ENCODE results near the gene ANKRD42.

- TF ChIP-seq GATA2 (IDR thresholded peaks at IDR 0.05; ENCODE audit: low read depth, low read length) (no peak), GATA3 (IDR thresholded peaks at IDR 0.05; ENCODE audit: low read depth, low read length) (no peak)
Observed at GRCh38 chr11:83187465-83187864, 6.0 kb upstream of the ANKRD42 start.

Measured in SH-SY5Y (cell line).